GM18519 (cell line): ENCODE measurements around the gene TCEAL2.
"Not testable (repeated sequence)": the region's sequence is repeated elsewhere in the genome, so short reads cannot be mapped to it uniquely, and the experiment has no call there.

ENCODE experiments used
- ATAC-seq: cut with Tn5 transposase; IDR thresholded peaks from one replicate; pipeline ENCODE4 v1.9.1; 2021; ENCODE audit warnings: mild to moderate bottlenecking, moderate library complexity; ENCODE audit not compliant: unreplicated experiment, low FRiP score

TCEAL2 gene

DNA sequence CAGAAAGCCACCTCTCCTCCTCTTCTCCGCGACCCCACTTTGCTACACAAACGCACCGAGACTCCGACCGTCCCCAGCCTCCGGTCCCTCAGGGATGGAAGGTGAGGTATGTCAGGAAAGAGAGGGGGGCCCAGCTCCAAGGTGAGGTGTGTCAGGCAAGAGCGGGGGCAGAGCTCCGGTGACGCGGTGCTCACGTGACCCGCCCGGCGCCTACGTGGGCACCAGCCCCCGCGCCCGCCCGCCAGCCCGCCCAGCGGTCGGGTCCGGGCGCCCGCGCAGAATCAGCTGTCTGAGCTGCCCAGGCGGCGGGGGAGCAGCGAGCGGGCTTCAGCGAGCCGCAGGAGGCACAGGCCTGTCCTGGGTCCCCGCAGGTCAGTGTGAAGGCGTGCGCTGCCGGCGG is at the start of gene TCEAL2:
Gene TCEAL2, plus strand, starts transcription at position 244 of the 400 bp plus-strand sequence. CDS start 1,152 bp downstream, outside the sequence.
- not testable (repeated sequence) for ATAC-seq

DNA sequence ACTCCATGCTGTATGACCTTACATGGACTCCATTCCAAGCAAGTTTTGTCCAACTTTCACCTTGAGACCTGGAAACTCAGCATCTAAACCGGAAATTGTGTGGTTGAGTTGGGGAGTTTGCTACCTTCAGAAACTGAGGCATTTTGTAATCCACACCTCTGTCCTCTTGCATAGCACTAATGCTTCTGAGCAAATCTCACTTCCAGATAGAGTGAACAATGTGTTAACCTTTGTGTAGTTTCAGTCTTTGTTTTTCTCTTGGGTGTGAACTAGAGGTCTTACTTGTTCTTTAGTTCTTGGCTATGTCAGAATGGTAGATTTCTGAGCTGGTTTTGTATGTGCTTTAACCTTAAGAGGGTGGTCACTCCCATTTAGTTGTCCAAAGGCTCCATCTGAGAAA is 48.1 kb upstream of the TCEAL2 start:
- no peak for ATAC-seq

DNA sequence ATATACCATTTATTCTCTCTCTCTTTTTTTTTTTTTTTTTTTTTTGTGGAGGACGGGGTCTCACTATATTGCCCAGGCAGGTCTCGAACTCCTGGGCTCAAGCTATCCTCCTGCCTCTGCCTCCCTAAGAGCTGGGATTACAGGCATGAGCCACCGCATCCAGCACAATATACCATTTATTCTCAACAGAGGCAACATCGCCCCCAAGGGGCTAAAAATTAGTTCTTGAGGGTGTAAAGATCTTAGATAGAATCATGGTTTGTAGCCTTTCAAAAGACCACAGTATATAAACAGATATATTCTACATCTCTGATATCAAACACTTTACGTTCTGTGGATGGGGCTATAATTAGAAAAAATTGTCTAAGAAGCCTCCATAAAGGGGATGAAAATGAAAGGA is 39.8 kb upstream of the TCEAL2 start:
- ATAC-seq, result no peak

DNA sequence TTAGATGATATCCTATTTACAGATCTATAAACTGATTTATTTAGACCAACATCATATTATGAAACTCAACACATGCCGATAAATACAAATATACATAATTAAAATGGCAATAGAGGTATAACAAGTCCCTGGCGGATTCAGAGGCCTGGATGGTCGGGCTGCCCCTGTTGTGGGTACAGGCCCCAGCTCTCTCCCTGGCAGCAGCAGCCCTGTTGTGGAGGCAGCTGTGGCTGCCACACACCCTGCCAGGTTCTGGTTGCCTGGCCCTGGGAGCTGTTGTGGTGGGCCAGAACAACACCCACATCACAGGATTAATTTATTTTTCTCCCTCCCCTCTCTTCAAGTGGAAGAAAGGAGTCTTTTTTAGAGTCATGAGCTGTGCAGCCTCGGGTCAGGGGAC is 12.1 kb upstream of the TCEAL2 start:
- ATAC-seq, result no peak

DNA sequence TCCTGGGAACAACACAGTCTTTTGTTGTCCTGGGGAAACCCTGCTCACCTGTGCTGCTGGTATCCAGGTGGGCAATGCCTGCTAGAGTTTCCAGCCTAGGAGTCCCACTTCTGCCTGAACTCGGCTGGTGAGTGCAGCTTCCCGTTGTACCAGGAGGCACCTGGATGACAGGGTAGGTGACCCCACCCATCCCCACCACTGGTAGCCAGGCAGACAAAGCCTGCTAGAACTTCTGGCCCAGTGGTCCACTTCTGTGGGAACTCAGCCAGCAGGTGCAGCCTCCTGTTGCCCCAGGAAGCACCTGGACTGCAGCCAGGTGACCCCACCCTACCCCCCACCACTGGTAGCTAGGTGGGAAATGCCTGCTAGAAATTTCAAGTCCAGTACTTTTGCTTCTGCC is 9.7 kb upstream of the TCEAL2 start:
- ATAC-seq, result no peak

DNA sequence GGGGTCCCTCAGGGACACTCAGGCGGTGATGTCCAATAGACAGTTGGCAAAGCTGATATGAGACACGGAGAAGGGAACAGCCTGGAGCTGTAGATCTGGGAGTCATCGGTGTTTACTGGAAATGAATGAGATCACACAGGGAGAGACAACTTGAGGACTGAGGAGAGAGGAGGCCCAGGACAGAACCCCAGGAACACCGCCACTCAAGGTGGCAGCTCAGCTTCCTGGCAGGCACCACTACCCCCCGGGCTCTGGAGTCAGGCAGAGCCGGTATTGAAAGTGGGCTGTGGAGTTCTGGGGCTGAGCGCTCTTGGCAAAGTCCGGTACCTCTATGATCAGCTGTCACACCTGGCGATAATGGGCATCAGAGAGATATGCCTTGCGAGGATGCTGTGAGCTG is 465 bp upstream of the TCEAL2 start:
- not testable (repeated sequence) for ATAC-seq

DNA sequence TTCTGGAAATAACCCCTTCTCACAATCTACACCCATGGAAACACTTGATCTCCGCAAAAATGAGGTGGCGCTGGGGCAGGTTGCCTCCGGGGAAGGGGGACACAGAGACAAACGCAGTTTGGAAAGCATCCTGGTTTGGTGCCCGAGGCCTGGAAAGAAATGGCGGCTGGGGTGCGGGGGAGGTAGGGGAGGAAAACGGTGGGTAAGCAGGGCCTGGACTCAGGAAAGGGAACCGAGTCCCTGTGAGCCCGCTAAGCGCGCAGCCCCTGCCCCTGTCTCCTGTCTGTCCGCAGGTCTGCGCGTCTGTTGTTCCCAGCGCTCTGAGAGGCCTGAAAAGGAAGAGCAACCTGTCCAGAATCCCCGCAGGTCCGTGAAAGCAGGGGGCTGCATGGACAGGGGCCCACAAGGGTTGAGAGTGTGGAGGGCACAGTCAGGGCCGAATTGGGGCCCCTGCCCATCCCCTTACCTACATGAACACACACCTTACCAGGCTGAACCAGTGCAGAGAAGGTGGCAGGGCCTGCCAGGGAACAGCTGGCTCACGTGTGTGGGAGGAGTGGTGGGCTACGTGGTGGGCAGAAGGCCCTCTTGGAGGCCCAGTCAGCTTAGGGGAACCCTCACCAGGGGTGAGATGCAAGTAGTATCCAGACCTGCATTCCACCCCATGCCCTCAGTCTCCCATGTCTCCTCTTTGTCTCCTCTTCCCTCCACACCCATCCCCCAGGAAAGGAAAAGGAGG is 770 bp downstream of the TCEAL2 start:
- ATAC-seq, result not testable (repeated sequence)

DNA sequence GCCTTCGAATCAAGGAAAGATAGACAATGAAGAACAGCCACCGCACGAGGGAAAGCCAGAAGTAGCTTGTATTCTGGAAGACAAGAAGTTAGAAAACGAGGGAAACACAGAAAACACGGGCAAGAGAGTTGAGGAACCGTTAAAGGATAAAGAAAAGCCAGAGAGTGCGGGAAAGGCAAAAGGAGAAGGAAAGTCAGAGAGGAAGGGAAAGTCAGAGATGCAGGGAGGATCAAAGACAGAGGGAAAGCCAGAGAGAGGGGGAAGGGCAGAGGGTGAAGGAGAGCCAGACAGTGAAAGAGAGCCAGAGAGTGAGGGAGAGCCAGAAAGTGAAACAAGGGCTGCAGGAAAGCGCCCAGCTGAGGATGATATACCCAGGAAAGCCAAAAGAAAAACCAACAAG is 1.4 kb downstream of the TCEAL2 start:
- no peak for ATAC-seq

DNA sequence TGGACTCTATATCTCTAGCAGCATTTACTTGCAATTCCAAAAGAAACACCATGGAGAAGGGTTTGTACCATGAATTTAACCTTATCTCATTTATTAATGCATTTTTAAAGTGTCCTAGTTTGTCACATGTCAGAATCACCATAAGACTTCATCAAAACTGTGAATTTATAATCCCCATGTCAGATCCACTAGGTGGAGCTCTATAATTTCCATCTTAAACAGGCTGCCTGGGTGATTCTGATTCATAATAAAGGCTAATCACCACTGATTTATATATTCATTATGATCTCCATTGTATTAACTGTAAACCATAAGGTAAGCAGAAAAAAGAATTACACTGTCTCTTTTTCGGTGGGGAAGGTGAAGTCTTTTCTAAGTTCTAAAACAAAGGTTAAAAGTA is 4.0 kb downstream of the TCEAL2 start:
- ATAC-seq, result no peak

DNA sequence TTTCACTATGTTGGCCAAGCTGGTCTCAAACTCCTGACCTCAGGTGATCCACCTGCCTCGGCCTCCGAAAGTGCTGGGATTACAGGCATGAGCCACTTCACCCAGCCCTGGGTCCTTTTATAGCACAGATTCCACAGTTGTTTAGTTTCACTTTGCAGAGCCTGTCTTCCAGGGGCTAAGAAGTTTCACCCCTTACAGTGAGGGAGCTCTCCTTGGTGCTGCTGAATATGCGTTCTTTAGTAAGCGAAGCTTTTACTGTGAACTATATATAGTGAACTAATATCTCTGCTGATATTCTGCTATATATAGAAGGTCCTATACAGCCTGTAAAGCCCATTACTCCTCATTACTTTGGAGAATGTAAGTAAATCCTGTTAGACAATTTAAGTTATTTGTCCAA is 12.6 kb downstream of the TCEAL2 start:
- ATAC-seq, result no peak

DNA sequence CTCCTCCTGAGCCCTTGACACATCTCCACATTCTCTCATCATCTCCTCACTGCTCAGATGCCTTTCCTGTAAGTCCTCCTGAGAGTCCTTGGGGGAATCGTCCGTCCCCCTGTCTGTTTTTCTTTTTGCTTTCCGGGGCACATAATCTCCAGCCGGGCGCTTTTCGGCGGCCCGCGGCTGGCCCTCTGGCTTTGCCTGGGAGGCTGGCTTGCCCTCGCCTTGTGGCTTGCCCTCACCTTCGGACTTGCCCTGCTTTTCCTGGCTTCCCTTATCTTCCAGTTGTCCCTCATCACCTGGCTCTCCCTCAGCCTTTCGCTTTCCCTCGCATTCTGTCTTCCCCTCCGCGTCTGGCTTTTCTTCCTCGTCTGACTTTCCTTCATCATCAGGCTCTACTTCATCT is 15.4 kb downstream of the TCEAL2 start:
- ATAC-seq, result not testable (repeated sequence)

DNA sequence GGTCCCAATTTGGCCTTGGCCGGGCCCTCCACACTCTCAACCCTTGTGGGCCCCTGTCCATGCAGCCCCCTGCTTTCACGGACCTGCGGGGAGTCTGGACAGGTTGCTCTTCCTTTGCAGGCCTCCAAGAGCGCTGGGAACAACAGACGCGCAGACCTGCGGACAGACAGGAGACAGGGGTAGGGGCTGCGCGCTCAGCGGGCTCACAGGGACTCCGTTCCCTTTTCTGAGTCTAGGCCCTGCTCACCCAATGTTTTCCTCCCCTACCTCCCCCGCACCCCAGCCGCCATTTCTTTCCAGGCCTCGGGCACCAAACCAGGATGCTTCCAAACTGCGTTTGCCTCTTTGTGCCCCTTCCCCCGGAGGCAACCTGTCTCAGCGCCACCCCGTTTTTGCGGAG is 16.2 kb downstream of the TCEAL2 start:
- ATAC-seq, result not testable (repeated sequence)

DNA sequence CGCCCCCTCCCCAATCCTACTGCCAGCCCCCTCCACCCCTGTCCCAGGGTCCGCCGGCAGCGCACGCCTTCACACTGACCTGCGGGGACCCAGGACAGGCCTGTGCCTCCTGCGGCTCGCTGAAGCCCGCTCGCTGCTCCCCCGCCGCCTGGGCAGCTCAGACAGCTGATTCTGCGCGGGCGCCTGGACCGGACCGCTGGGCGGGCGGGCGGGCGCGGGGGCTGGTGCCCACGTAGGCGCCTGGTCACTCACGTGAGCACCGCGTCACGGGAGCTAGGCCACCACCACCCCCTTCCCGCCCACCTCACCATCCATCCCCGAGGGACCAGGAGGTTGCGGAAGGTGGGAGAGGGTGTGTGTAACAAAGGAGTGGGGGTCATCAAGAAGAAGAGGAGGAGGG is 16.8 kb downstream of the TCEAL2 start, which contains the start of gene TCEAL6:
Gene TCEAL6, minus strand, starts transcription at position 208 of the 400 bp plus-strand sequence.
- ATAC-seq, result not testable (repeated sequence)

DNA sequence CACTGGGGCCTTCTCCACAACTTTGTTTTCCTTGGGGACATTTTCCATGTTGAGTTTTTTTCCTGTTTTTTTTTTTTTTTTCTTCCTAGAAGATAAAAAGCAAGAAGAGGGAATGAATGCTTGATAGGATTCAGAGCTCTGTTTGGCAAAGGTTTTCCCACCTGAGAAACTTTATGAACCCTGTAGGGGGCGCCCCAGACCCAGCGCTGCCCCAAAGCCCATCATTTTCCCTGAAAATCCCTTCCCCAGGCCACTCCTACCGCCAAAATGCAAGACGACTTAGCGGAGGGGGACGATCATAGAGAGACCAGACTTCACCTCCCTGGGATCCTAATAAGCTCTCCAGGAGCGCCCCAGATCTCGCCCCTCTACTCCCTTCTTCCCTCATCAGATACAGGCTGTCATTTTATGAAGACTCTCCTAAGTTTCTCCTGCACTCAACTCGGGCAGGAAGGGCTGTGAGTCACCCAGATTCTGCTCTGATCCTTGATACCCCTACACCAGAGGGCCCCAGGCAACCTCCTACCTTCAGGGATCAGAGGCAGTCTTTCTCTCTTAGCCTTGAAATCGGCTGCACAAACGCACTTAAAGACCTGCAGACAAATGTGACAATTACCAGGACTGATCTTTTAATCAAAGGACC is 28.9 kb downstream of the TCEAL2 start:
- ATAC-seq, result no peak

DNA sequence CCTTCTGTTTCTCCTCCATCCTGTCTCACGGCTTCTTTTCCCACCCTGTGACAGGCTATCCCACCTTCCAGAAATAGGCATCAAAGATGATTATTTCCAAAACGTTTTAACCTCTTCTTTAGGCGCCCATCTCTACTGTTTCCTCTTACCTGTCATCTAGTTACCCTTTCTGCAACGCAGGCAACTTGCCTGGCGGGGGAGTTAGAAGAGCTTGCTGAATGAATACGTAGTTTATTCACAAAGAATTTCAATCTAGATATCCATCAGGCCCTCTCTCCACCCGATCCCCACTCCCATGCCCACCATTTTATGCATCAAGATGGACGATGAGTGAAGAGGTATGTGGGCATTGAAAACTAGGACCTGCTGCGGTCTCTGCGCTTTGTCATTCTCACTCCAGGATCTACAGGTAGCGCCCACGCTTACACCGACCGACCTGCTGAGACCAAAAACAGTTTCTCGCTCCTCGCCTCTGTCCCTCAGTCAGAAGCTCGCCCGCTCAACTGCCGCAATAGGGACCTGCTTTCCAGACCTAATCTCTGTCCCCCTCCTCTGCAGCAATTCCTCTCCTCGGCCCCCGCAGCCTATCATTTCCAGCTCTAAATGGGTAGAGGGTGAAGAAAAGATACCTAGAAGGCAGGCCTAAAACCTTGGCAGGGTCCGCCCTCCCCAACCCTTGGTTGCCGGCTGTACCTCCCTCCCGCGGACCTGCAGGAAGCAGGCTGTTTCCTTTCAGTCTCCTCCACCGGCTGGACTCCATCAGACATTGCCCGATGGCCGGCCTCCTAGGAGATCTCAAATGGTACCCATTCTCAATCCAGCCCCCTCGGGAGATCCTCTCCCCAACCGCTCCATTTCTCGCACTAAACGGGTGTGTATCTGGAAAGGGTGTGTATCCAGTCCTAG is 29.7 kb downstream of the TCEAL2 start:
- peak; percentile 10 for ATAC-seq

DNA sequence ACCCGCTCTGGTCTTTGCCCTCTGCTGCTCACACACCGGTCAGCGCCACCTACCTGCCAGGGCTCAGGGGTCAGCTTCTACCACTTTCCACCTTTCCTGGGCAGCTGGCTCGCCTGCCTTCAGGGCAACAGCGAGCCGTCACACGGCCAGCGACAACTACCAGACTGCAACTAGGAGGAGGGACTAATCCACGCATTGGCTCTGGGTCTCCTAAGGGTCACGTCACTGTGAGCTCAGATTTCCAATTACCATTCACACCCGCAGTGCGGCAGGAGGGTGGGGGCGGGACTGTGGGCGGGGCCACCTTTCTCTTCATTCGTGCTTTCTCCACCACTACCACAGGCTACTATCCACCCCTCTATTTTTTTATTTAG is 30.3 kb downstream of the TCEAL2 start, which contains the start of gene BEX5:
Gene BEX5, minus strand, starts transcription at position 172 of the 374 bp plus-strand sequence. CDS start 1,712 bp downstream, outside the sequence.
- peak; percentile 96 for ATAC-seq
